ENCODE data around the gene SDK1.
"Not testable (repeated sequence)": the region's sequence is repeated elsewhere in the genome, so short reads cannot be mapped to it uniquely, and the experiment has no call there.

Gene SDK1

GRCh38 chr7:3950249-3950648, 649.2 kb downstream of the SDK1 start:
- DNase-seq (ENCODE audit: low read depth in 3 of 3, low spot score in 1 of 3): no peak

GRCh38 chr7:3951316-3952055, 650.4 kb downstream of the SDK1 start:
- no peak for DNase-seq (ENCODE audit: low read depth in 3 of 3, low spot score in 1 of 3)

- no peak for DNase-seq (ENCODE audit: low read depth in 3 of 3, low spot score in 1 of 3)
These were observed 652.1 kb downstream of the SDK1 start for GRCh38 chr7:3953133-3953532.

- no peak for DNase-seq (ENCODE audit: low read depth in 3 of 3, low spot score in 1 of 3)
These were observed 652.9 kb downstream of the SDK1 start for GRCh38 chr7:3953946-3954345.

GRCh38 chr7:3955026-3955425, 654.0 kb downstream of the SDK1 start:
- DNase-seq (ENCODE audit: low read depth in 3 of 3, low spot score in 1 of 3): no peak

- DNase-seq (ENCODE audit: low read depth in 3 of 3, low spot score in 1 of 3): no peak
These were observed 655.0 kb downstream of the SDK1 start for GRCh38 chr7:3955751-3956696.

- no peak for DNase-seq (ENCODE audit: low read depth in 3 of 3, low spot score in 1 of 3)
These were observed 655.9 kb downstream of the SDK1 start for GRCh38 chr7:3956949-3957348.

GRCh38 chr7:3957472-3958108, 656.5 kb downstream of the SDK1 start:
- no peak for DNase-seq (ENCODE audit: low read depth in 3 of 3, low spot score in 1 of 3)

GRCh38 chr7:3958109-3958483, 657.0 kb downstream of the SDK1 start:
- no peak for DNase-seq (ENCODE audit: low read depth in 3 of 3, low spot score in 1 of 3)

GRCh38 chr7:3959364-3959763, 658.3 kb downstream of the SDK1 start:
- no peak for DNase-seq (ENCODE audit: low read depth in 3 of 3, low spot score in 1 of 3)

GRCh38 chr7:3960050-3960763, 659.2 kb downstream of the SDK1 start:
- no peak for DNase-seq (ENCODE audit: low read depth in 3 of 3, low spot score in 1 of 3)

- DNase-seq (ENCODE audit: low read depth in 3 of 3, low spot score in 1 of 3): no peak
These were observed 659.9 kb downstream of the SDK1 start for GRCh38 chr7:3960942-3961341.

- DNase-seq (ENCODE audit: low read depth in 3 of 3, low spot score in 1 of 3): no peak
These were observed 660.9 kb downstream of the SDK1 start for GRCh38 chr7:3961857-3962503.

GRCh38 chr7:3963768-3964167, 662.7 kb downstream of the SDK1 start:
- DNase-seq (ENCODE audit: low read depth in 3 of 3, low spot score in 1 of 3): not testable (repeated sequence)

- DNase-seq (ENCODE audit: low read depth in 3 of 3, low spot score in 1 of 3): no peak
These were observed 664.0 kb downstream of the SDK1 start for GRCh38 chr7:3964980-3965606.

- DNase-seq (ENCODE audit: low read depth in 3 of 3, low spot score in 1 of 3): no peak
These were observed 664.8 kb downstream of the SDK1 start for GRCh38 chr7:3965794-3966395.

- no peak for DNase-seq (ENCODE audit: low read depth in 3 of 3, low spot score in 1 of 3)
These were observed 667.2 kb downstream of the SDK1 start for GRCh38 chr7:3968234-3968633.

GRCh38 chr7:3969286-3969685, 668.2 kb downstream of the SDK1 start:
- no peak for DNase-seq (ENCODE audit: low read depth in 3 of 3, low spot score in 1 of 3)

GRCh38 chr7:3971323-3971722, 670.3 kb downstream of the SDK1 start:
- no peak for DNase-seq (ENCODE audit: low read depth in 3 of 3, low spot score in 1 of 3)

GRCh38 chr7:3973264-3973663, 672.2 kb downstream of the SDK1 start:
- no peak for DNase-seq (ENCODE audit: low read depth in 3 of 3, low spot score in 1 of 3)
